A549 treated with CpdA at 1 μM for 4 hours (cell line): Measurements from ENCODE around the gene CEL. TPM values are rescaled to one million over a fixed set of nuclear protein-coding genes. Genes with fewer than 3 reads are reported as not detected.

Source experiments
- total RNA-seq: library from RNA; stranded (reverse); fragments of 200-300 nt; extraction: Qiagen RNA extraction; gene quantifications from 5 replicates; pipeline ENCODE4 v1.2.3, GENCODE V29; 2022; ENCODE audit warnings: low read depth

The CEL gene
- total RNA-seq = 0.26 to 0.86 TPM (median 0.66 TPM) in 5 replicates

DNA sequence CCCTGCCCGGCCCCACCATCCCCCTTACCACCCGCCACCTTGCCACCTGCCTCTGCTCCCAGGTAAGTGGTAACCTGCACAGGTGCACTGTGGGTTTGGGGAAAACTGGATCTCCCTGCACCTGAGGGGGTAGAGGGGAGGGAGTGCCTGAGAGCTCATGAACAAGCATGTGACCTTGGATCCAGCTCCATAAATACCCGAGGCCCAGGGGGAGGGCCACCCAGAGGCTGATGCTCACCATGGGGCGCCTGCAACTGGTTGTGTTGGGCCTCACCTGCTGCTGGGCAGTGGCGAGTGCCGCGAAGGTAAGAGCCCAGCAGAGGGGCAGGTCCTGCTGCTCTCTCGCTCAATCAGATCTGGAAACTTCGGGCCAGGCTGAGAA lies at the start of gene CEL:
Gene CEL, plus strand, starts transcription at position 218 of the 382 bp plus-strand sequence. Its CDS starts 22 bp downstream, at position 240.

DNA sequence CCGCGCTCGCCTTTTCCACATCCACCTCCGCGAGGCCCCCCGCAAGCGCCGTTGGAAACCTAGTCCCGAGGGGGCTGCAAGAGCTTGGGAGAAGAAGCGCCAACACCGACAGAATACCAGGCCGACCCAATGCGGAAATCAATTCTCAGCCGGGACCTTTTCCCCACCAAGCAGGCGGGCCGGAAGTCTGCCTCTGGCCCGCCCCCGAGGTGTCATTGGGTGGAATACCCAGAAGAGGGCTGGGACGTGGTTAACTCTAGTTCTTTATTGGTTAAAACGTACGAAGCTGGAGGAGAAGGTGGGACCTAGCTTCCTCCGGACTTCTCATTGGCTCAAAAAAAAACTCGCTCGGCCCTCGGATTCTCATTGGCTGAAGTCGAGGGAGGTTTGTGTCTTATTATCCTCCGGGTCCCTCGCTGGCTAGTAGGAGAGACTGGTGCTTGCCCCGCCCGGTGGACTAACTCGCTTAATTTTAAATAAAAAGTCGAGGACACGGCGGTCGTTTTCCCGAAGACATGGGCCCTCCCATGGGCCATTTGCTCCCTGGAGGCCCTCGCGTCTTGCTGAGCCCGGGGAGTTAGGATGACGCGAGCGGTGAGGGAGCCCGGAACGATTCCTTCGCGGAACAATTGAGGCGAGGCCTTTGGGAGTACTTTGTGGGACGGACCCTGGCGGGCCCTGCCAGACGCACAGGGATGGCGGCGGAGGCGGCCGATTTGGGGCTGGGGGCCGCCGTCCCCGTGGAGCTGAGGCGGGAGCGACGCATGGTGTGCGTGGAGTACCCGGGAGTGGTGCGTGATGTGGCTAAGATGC lies 31.3 kb upstream of the CEL start, which contains the start of gene GTF3C5:
Gene GTF3C5, plus strand, starts transcription at position 681 of the 813 bp plus-strand sequence. Its CDS starts 15 bp downstream, at position 696.

Other genes with a start within 250 kb of the CEL start
- gene AK8, start 183.7 kb upstream of the CEL start, total RNA-seq = 0.84 to 1.4 TPM (median 1.2 TPM) in 5 replicates
- 2.9 to 5.4 TPM (median 4.6 TPM) in 5 replicates for gene SPACA9, start 183.1 kb upstream of the CEL start, total RNA-seq
- 16.0 to 20.9 TPM (median 16.2 TPM) in 5 replicates for gene TSC1, start 117.4 kb upstream of the CEL start, total RNA-seq
- 0.07 TPM in 1 of 5 replicates, not detected in the others for gene GFI1B, start 83.3 kb upstream of the CEL start, total RNA-seq
- 61.6 to 72.0 TPM (median 70.8 TPM) in 5 replicates for gene GTF3C5, start 31.0 kb upstream of the CEL start, total RNA-seq
- 21.0 to 27.1 TPM (median 24.4 TPM) in 5 replicates for gene RALGDS, start 59.3 kb downstream of the CEL start, total RNA-seq
- 1.6 to 3.0 TPM (median 2.8 TPM) in 5 replicates for gene GBGT1, start 101.9 kb downstream of the CEL start, total RNA-seq
- gene OBP2B, start 147.3 kb downstream of the CEL start, total RNA-seq = not detected in 5 replicates
- gene ABO, start 213.2 kb downstream of the CEL start, total RNA-seq = not detected in 5 replicates